ENCODE data around the gene TSHZ1. TPM values are rescaled to one million over a fixed set of nuclear protein-coding genes. Genes with fewer than 3 reads are reported as not detected.

The TSHZ1 gene
- total and polyA plus RNA-seq, 4 donors, result 4.2 to 6.6 (median 5.6) TPM

GRCh38 chr18:75167137-75167536 is 43.5 kb upstream of the TSHZ1 start:
- H3K36me3 ChIP-seq (ENCODE audit: control insufficient read depth in 4 of 4, insufficient read depth in 3 of 4, low read depth in 1 of 4, low read length in 3 of 4), result no peaks in the 10 kb centered on the region
- DNase-seq (ENCODE audit: low spot score), result no peak
- 89% methylated on average over 10 of the region's 10 CpGs for WGBS
- H3K9me3 ChIP-seq (ENCODE audit: control insufficient read depth in 4 of 4, low read length in 3 of 4), result no peaks in the 10 kb centered on the region
- H3K27me3 ChIP-seq (ENCODE audit: control insufficient read depth in 4 of 4, insufficient read depth in 4 of 4, low read length in 3 of 4), result no peaks in the 10 kb centered on the region
- no peak overlapping the region for H3K9ac ChIP-seq (ENCODE audit: low read depth in 1 of 2, low read length in 2 of 2)
- TF ChIP-seq, protein P1, sequence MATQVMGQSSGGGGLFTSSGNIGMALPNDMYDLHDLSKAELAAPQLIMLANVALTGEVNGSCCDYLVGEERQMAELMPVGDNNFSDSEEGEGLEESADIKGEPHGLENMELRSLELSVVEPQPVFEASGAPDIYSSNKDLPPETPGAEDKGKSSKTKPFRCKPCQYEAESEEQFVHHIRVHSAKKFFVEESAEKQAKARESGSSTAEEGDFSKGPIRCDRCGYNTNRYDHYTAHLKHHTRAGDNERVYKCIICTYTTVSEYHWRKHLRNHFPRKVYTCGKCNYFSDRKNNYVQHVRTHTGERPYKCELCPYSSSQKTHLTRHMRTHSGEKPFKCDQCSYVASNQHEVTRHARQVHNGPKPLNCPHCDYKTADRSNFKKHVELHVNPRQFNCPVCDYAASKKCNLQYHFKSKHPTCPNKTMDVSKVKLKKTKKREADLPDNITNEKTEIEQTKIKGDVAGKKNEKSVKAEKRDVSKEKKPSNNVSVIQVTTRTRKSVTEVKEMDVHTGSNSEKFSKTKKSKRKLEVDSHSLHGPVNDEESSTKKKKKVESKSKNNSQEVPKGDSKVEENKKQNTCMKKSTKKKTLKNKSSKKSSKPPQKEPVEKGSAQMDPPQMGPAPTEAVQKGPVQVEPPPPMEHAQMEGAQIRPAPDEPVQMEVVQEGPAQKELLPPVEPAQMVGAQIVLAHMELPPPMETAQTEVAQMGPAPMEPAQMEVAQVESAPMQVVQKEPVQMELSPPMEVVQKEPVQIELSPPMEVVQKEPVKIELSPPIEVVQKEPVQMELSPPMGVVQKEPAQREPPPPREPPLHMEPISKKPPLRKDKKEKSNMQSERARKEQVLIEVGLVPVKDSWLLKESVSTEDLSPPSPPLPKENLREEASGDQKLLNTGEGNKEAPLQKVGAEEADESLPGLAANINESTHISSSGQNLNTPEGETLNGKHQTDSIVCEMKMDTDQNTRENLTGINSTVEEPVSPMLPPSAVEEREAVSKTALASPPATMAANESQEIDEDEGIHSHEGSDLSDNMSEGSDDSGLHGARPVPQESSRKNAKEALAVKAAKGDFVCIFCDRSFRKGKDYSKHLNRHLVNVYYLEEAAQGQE (IDR thresholded peaks at IDR 0.05), result no peak
- TF ChIP-seq HNF4A (conservative IDR thresholded peaks at IDR 0.05) (no peak), EGR1 (IDR thresholded peaks at IDR 0.05; ENCODE audit: low read depth in 2 of 2) (no peak), ZBTB33 (IDR thresholded peaks at IDR 0.05) (no peak), SP1 (IDR thresholded peaks at IDR 0.05) (no peak), YY1 (IDR thresholded peaks at IDR 0.05) (no peak), HNF4G (IDR thresholded peaks at IDR 0.05) (no peak), NR2F2 (IDR thresholded peaks at IDR 0.05) (no peak)
- no peaks in the 10 kb centered on the region for H3K4me1 ChIP-seq (ENCODE audit: control insufficient read depth in 4 of 4, insufficient read depth in 4 of 4, low read length in 3 of 4)
- no peak overlapping the region for H3K27ac ChIP-seq (ENCODE audit: low read depth in 1 of 2, low read length in 2 of 2)
- no peak overlapping the region for H3K4me3 ChIP-seq (ENCODE audit: low read depth in 1 of 3, low read length in 3 of 3)

- 76% methylated on average over 33 of the region's 33 CpGs for WGBS
- Histone ChIP-seq H3K9ac (ENCODE audit: low read depth in 1 of 2, low read length in 2 of 2) (no peak overlapping the region), H3K27ac (ENCODE audit: low read depth in 1 of 2, low read length in 2 of 2) (no peak overlapping the region), H3K9me3 (ENCODE audit: control insufficient read depth in 4 of 4, low read length in 3 of 4) (no peaks in the 10 kb centered on the region), H3K36me3 (ENCODE audit: control insufficient read depth in 4 of 4, insufficient read depth in 3 of 4, low read depth in 1 of 4, low read length in 3 of 4) (no peaks in the 10 kb centered on the region), H3K4me3 (ENCODE audit: low read depth in 1 of 3, low read length in 3 of 3) (no peak overlapping the region), H3K27me3 (ENCODE audit: control insufficient read depth in 4 of 4, insufficient read depth in 4 of 4, low read length in 3 of 4) (no peaks in the 10 kb centered on the region), H3K4me1 (ENCODE audit: control insufficient read depth in 4 of 4, insufficient read depth in 4 of 4, low read length in 3 of 4) (no peaks in the 10 kb centered on the region)
- no peak for DNase-seq (ENCODE audit: low spot score)
- TF ChIP-seq SP1 (IDR thresholded peaks at IDR 0.05) (no peak), NR2F2 (IDR thresholded peaks at IDR 0.05) (no peak), RAD21 (IDR thresholded peaks at IDR 0.05) (no peak), EGR1 (IDR thresholded peaks at IDR 0.05; ENCODE audit: low read depth in 2 of 2) (no peak), RXRA (IDR thresholded peaks at IDR 0.05) (no peak), HNF4G (IDR thresholded peaks at IDR 0.05) (no peak), FOXA2 (IDR thresholded peaks at IDR 0.05) (no peak), FOXA1 (IDR thresholded peaks at IDR 0.05) (no peak), HNF4A (conservative IDR thresholded peaks at IDR 0.05) (no peak), MAX (IDR thresholded peaks at IDR 0.05) (no peak), ATF3 (IDR thresholded peaks at IDR 0.05) (no peak)
- TF ChIP-seq, protein P1 (IDR thresholded peaks at IDR 0.05), result no peak
- TF ChIP-seq, protein P2, sequence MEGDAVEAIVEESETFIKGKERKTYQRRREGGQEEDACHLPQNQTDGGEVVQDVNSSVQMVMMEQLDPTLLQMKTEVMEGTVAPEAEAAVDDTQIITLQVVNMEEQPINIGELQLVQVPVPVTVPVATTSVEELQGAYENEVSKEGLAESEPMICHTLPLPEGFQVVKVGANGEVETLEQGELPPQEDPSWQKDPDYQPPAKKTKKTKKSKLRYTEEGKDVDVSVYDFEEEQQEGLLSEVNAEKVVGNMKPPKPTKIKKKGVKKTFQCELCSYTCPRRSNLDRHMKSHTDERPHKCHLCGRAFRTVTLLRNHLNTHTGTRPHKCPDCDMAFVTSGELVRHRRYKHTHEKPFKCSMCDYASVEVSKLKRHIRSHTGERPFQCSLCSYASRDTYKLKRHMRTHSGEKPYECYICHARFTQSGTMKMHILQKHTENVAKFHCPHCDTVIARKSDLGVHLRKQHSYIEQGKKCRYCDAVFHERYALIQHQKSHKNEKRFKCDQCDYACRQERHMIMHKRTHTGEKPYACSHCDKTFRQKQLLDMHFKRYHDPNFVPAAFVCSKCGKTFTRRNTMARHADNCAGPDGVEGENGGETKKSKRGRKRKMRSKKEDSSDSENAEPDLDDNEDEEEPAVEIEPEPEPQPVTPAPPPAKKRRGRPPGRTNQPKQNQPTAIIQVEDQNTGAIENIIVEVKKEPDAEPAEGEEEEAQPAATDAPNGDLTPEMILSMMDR (IDR thresholded peaks at IDR 0.05; ENCODE audit: low read depth, low read length, missing input control), result no peak
Measured at GRCh38 chr18:75167759-75168618, 42.6 kb upstream of the TSHZ1 start.
